Measurements from ENCODE around the gene BICDL1. TPM values are rescaled to one million over a fixed set of nuclear protein-coding genes. Genes with fewer than 3 reads are reported as not detected.

BICDL1 gene
- total RNA-seq, 4 donors from 2014 or later = 0.66 to 2.4 (median 2.2) TPM; not detected in 1

DNA sequence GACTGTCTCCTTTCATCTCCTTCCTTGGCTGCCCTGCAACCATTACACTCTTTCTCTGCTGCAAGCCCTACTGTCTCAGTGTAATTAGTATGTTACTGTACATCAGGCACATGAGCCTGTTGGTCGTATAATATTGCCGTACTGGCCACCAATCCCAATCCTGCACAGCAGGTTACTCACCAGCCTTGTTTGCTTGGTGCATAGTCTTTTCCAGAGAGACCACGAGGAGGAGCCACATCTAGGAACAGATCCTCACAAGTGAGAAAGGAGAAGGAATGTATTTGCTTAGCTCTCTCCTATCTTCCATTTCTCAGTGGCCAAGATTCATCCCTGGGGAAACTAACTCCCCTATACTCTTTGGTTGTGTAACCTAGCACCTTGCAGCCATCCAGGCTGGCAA is 33.0 kb upstream of the BICDL1 start:
- TF ChIP-seq, protein P1, sequence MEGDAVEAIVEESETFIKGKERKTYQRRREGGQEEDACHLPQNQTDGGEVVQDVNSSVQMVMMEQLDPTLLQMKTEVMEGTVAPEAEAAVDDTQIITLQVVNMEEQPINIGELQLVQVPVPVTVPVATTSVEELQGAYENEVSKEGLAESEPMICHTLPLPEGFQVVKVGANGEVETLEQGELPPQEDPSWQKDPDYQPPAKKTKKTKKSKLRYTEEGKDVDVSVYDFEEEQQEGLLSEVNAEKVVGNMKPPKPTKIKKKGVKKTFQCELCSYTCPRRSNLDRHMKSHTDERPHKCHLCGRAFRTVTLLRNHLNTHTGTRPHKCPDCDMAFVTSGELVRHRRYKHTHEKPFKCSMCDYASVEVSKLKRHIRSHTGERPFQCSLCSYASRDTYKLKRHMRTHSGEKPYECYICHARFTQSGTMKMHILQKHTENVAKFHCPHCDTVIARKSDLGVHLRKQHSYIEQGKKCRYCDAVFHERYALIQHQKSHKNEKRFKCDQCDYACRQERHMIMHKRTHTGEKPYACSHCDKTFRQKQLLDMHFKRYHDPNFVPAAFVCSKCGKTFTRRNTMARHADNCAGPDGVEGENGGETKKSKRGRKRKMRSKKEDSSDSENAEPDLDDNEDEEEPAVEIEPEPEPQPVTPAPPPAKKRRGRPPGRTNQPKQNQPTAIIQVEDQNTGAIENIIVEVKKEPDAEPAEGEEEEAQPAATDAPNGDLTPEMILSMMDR (IDR thresholded peaks at IDR 0.05; ENCODE audit: low read depth) = no peak

DNA sequence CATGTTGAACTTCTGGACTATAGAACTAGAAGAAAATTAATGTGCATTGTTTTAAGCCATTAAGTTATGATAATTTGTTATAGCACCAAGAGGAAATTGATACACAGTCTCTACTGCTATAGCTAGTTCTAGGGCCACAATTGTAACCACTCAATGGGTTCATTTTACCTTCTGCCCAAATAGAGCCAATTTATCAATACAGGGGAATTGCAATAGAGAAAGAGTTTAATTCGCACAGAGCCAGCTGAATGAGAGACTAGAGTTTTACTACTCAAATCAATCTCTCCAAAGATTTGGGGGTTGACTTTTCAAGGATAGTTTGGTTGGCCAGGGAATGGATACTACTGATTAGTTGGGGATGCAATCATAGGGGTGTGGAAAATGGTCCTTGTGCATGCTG is 31.9 kb upstream of the BICDL1 start:
- TF ChIP-seq, protein P1 (IDR thresholded peaks at IDR 0.05; ENCODE audit: low read depth) = no peak

DNA sequence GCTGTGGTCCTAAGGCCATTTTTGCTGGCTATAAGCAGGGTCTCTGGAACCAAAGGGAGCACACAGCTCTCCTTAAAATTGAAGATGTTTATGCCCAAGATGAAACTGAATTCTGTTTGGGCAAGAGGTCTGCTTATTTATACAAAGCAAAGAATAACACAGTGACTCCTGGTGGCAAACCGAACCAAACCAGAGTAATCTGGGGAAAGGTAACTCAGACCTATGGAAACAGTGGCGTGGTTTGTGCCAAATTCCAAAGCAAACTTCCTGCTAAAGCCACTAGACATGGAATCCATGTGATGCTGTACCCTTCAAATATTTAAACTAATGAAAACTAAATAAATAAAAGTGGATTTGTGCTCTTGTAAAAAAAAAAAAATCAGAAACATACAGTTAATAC is 29.6 kb upstream of the BICDL1 start:
- TF ChIP-seq, protein P1 (IDR thresholded peaks at IDR 0.05; ENCODE audit: low read depth) = no peak

DNA sequence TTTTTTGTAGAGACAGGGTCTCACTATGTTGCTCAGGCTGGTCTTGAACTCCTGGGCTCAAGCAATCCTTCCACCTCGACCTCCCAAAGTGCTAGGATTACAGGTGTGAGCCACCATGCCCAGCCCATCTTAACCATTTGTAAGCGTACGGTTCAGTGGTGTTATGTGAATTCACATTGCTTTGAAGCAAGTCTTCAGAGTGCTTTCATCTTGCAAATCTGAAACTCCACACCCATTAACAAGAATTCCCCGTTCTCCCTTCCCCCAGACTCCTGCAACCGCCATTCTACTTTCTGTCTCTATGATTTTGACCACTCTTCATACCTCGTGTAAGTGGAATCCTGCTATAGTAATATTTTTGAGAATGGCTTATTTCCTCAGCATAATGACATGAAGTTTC is 24.9 kb upstream of the BICDL1 start:
- TF ChIP-seq, protein P1 (IDR thresholded peaks at IDR 0.05; ENCODE audit: low read depth) = no peak

DNA sequence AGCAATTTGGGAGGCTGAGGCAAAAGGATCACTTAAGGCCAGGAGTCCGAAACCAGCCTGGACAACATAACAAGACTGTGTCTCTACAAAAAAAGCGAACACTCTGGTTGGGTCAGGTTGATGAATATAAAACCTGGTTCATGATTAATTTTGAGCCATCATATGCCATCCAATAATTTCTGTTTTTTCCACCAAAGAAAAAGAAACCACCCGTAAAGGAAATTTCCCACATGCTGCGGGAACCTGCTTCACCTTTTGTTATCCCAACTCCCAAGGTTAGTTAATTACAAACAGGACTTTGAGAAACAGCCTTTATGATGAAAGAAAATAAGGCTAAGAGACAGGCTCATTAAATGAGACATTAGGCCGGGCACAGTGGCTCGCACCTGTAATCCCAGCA is 24.1 kb upstream of the BICDL1 start:
- TF ChIP-seq, protein P1 (IDR thresholded peaks at IDR 0.05; ENCODE audit: low read depth) = no peak

DNA sequence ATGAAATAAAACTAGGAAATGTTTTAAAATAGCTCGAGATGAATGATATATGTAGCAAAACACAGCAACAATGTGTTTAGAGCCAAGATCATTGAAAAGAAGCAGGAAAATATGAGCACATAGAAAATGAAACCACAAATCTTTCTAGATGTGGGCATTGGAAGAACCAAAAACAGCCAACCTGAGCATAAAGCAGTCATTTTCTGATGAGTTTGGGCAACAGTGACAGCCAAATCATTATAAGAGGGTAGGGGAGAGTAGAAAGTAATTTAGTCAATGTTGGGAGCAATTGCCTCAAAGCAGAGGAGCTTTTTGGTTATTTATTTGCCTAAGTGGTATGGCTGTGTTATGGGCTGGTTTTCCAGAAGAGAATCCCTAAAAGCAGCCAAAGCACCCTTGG is 8.8 kb upstream of the BICDL1 start:
- TF ChIP-seq, protein P1 (IDR thresholded peaks at IDR 0.05; ENCODE audit: low read depth) = no peak

DNA sequence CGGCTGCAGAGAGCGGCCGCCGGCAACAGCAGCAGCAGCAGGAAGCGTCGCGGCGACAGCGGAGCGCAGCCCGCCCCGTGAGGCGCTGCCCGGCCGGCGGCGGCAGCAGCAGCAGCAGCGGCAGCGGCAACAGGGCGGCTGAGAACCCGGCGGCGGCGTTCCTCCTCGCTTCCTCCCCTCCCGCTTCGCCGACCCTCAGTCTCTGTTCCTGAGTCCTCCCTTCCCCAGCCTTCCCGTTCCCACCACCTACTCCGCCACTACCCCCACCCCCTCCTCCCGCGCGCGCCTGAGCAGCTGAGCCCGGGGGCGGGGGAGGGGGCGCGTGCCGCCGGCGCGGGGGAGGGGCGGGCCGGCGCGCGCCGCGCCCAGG is 310 bp downstream of the BICDL1 start:
- TF ChIP-seq, protein P1 (IDR thresholded peaks at IDR 0.05; ENCODE audit: low read depth) = no peak

All from subcutaneous adipose tissue (tissue), 4 donors.